Neural crest cell (in vitro differentiated cells): ENCODE data around the gene TRIM52. TPM values are rescaled to one million over a fixed set of nuclear protein-coding genes. Genes with fewer than 3 reads are reported as not detected.

Source experiments
- DNase-seq: peaks from one replicate; pipeline ENCODE4 v3.0.0; 2021; ENCODE audit warnings: low read depth, mixed read lengths, low spot score
- H3K27ac Mint-ChIP-seq: one replicate; pipeline ENCODE4 v1.8.0; 2021; ENCODE audit warnings: mild to moderate bottlenecking, mixed read lengths; ENCODE audit not compliant: unreplicated experiment
- H3K27me3 Mint-ChIP-seq: 2 replicates; pipeline ENCODE4 v1.8.0; 2021; ENCODE audit warnings: low read depth, mild to moderate bottlenecking, mixed read lengths
- H3K36me3 Mint-ChIP-seq: 2 replicates; pipeline ENCODE4 v1.8.0; 2021; ENCODE audit warnings: low read depth, mild to moderate bottlenecking, mixed read lengths
- H3K4me1 Mint-ChIP-seq: 2 replicates; pipeline ENCODE4 v1.8.0; 2021; ENCODE audit warnings: mixed read lengths
- H3K4me3 Mint-ChIP-seq: one replicate; pipeline ENCODE4 v1.8.0; 2021; ENCODE audit warnings: mild to moderate bottlenecking, mixed read lengths
- H3K9me3 Mint-ChIP-seq: 2 replicates; pipeline ENCODE4 v1.8.0; 2021; ENCODE audit warnings: mixed read lengths
- CTCF ChIP-seq: fragments of 200-600 bp; sonication (generic); conservative IDR thresholded peaks from 2 replicates; pipeline ENCODE4 v1.5.0; 2021; ENCODE audit warnings: antibody characterized with exemption, mild to moderate bottlenecking
- total RNA-seq: library from RNA; stranded (reverse); gene quantifications from 2 replicates; pipeline ENCODE4 v1.2.1, GENCODE V29; 2021

The TRIM52 gene
- total RNA-seq, 1 donor from 2014 or later, result 9.0 TPM

GRCh38 chr5:181245427-181246275, 15.3 kb downstream of the TRIM52 start:
- H3K9me3 Mint-ChIP-seq, result no peaks in the 10 kb centered on the region
- peaks cover 21% of the 10 kb centered on the region for H3K36me3 Mint-ChIP-seq
- H3K27me3 Mint-ChIP-seq, result peaks cover 6% of the 10 kb centered on the region
- peak overlapping the region; percentile 94 for H3K27ac Mint-ChIP-seq
- H3K4me3 Mint-ChIP-seq, result peak overlapping the region; percentile 100
- DNase-seq, result no peak
- TF ChIP-seq CTCF, result no peak
- H3K4me1 Mint-ChIP-seq, result peaks cover 73% of the 10 kb centered on the region

- peaks cover 6% of the 10 kb centered on the region for H3K27me3 Mint-ChIP-seq
These were observed 17.2 kb downstream of the TRIM52 start, which contains the start of gene RACK1 for GRCh38 chr5:181243564-181244343. Gene RACK1 (minus strand): TSS chr5:181243906. CDS start chr5:181243800, 106 bp downstream.

GRCh38 chr5:181243018-181243563, 17.9 kb downstream of the TRIM52 start:
- H3K4me3 Mint-ChIP-seq, result peak overlapping the region; percentile 100
- peaks cover 6% of the 10 kb centered on the region for H3K27me3 Mint-ChIP-seq
- DNase-seq, result no peak
- peak overlapping the region; percentile 100 for H3K27ac Mint-ChIP-seq
- peaks cover 33% of the 10 kb centered on the region for H3K36me3 Mint-ChIP-seq
- no peak for TF ChIP-seq CTCF
- H3K9me3 Mint-ChIP-seq, result no peaks in the 10 kb centered on the region
- peaks cover 61% of the 10 kb centered on the region for H3K4me1 Mint-ChIP-seq

More at GRCh38 chr5:181243564-181244343, 17.2 kb downstream of the TRIM52 start, which contains the start of gene RACK1:
- Mint-ChIP-seq H3K36me3 (peaks cover 28% of the 10 kb centered on the region), H3K9me3 (no peaks in the 10 kb centered on the region), H3K4me1 (peaks cover 63% of the 10 kb centered on the region), H3K4me3 (peak within 1 kb of the TSS; percentile 100), H3K27ac (peak within 1 kb of the TSS; percentile 100)
- DNase-seq, result peak; percentile 84
- TF ChIP-seq CTCF, result no peak

- TF ChIP-seq CTCF, result no peak
- peak overlapping the region; percentile 100 for H3K4me3 Mint-ChIP-seq
- peaks cover 58% of the 10 kb centered on the region for H3K4me1 Mint-ChIP-seq
- H3K9me3 Mint-ChIP-seq, result no peaks in the 10 kb centered on the region
- peak overlapping the region; percentile 100 for H3K27ac Mint-ChIP-seq
- DNase-seq, result no peak
- peaks cover 42% of the 10 kb centered on the region for H3K36me3 Mint-ChIP-seq
- peaks cover 6% of the 10 kb centered on the region for H3K27me3 Mint-ChIP-seq
These were observed 18.9 kb downstream of the TRIM52 start for GRCh38 chr5:181242031-181242451.

- no peak for DNase-seq
- Mint-ChIP-seq H3K27ac (peak overlapping the region; percentile 88), H3K27me3 (peaks cover 7% of the 10 kb centered on the region), H3K36me3 (peaks cover 46% of the 10 kb centered on the region), H3K9me3 (no peaks in the 10 kb centered on the region), H3K4me3 (peak overlapping the region; percentile 100), H3K4me1 (peaks cover 58% of the 10 kb centered on the region)
- TF ChIP-seq CTCF, result no peak
These were observed 19.5 kb downstream of the TRIM52 start for GRCh38 chr5:181241393-181241975.
